GM12878 (cell line): ENCODE measurements around the gene CRYZL1. TPM values are rescaled to one million over a fixed set of nuclear protein-coding genes. Genes with fewer than 3 reads are reported as not detected.

Source experiments
- ATAC-seq: fragments of 200-7000 bp; cut with Tn5 transposase; 3 replicates; pipeline ENCODE4 v1.9.1; 2020; ENCODE audit warnings: mild to moderate bottlenecking, moderate library complexity
- BruUV-seq: library from RNA; stranded (reverse); fragments of 400-500 nt; replicated peaks from 2 replicates; lab custom pipeline; 2021; lab: Mats Ljungman, UMichigan
- CTCF ChIA-PET: fragments of 300-600 bp; sonication (Branson Sonifier 250); formaldehyde crosslinking; extraction: SDS; loops from one replicate; lab custom pipeline; 2021; ENCODE audit warnings: inconsistent platforms; lab: Yijun Ruan, JAX
- POLR2A ChIA-PET: fragments of 350-600 bp; formaldehyde crosslinking; extraction: SDS; loops from one replicate; lab custom pipeline; 2021; ENCODE audit warnings: inconsistent platforms; lab: Charles Lee
- RAD21 ChIA-PET: fragments of 300-600 bp; sonication (Branson Sonifier 250); formaldehyde crosslinking; loops from one replicate; lab custom pipeline; 2023; ENCODE audit warnings: antibody characterized with exemption; ENCODE audit not compliant: unreplicated experiment; lab: Charles Lee
- SMC1A ChIA-PET: fragments of 300-600 bp; sonication (Branson Sonifier 250); formaldehyde crosslinking; loops from one replicate; lab custom pipeline; 2023; ENCODE audit not compliant: unreplicated experiment, uncharacterized antibody; lab: Charles Lee
- DNase-seq: peaks from one replicate; pipeline ENCODE4 v3.0.0-alpha.2; 2011; ENCODE audit warnings: low read depth, low spot score
- FAIRE-seq: peaks from 3 replicates; lab custom pipeline; 2011; peaks lifted over from hg19 to GRCh38; lab: Jason Lieb, UNC
- H2AFZ ChIP-seq: 2 replicates; pipeline ENCODE4 v1.6.0; 2011; ENCODE audit warnings: low read depth, low read length, control low read depth; ENCODE audit not compliant: control insufficient read depth
- H3K27ac ChIP-seq: 2 replicates; pipeline ENCODE4 v1.5.1; 2011; ENCODE audit warnings: control low read depth; ENCODE audit not compliant: control insufficient read depth, insufficient read depth
- H3K27me3 ChIP-seq, 2 experiments: replicated peaks in 1 of 2; 2 replicates each; pipeline versions ENCODE4 v1.6.0 to v1.6.1; 2011; ENCODE audit warnings: low read length in 1 of 2; ENCODE audit not compliant: control insufficient read depth in 2 of 2, insufficient read depth in 2 of 2
- H3K36me3 ChIP-seq, 2 experiments: 2 replicates each; pipeline ENCODE4 v1.5.1; 2011; ENCODE audit warnings: low read length in 1 of 2; ENCODE audit not compliant: control insufficient read depth in 2 of 2, insufficient read depth in 2 of 2
- H3K4me1 ChIP-seq: 2 replicates; pipeline ENCODE4 v1.6.1; 2011; ENCODE audit warnings: mild to moderate bottlenecking, low read length, moderate library complexity, mixed read lengths; ENCODE audit not compliant: control insufficient read depth, insufficient read depth
- H3K4me2 ChIP-seq: 2 replicates; pipeline ENCODE4 v1.6.0; 2011; ENCODE audit warnings: control low read depth; ENCODE audit not compliant: control insufficient read depth, insufficient read depth
- H3K4me3 ChIP-seq: fragments of 200-600 bp; sonication (generic); 2 replicates; pipeline ENCODE4 v1.5.1; 2016
- H3K79me2 ChIP-seq: 2 replicates; pipeline ENCODE4 v1.6.0; 2011; ENCODE audit warnings: low read length; ENCODE audit not compliant: control insufficient read depth, insufficient read depth
- H3K9ac ChIP-seq: 2 replicates; pipeline ENCODE4 v1.8.0; 2011; ENCODE audit warnings: low read length, control low read depth, mixed read lengths; ENCODE audit not compliant: control insufficient read depth, insufficient read depth
- H3K9me3 ChIP-seq: replicated peaks from 3 replicates; pipeline ENCODE4 v1.5.1; 2011; ENCODE audit warnings: mild to moderate bottlenecking, low read length; ENCODE audit not compliant: control insufficient read depth, insufficient read depth
- H4K20me1 ChIP-seq: 2 replicates; pipeline ENCODE4 v1.6.0; 2011; ENCODE audit not compliant: control insufficient read depth, insufficient read depth
- ATF2 ChIP-seq: IDR thresholded peaks from 2 replicates; pipeline ENCODE4 v1.6.1; 2012; ENCODE audit warnings: low read length, inconsistent platforms
- BACH1 ChIP-seq: fragments of 450-650 bp; IDR thresholded peaks from 2 replicates; pipeline ENCODE4 v1.6.1; 2017; ENCODE audit warnings: mild to moderate bottlenecking, borderline replicate concordance
- CTCF ChIP-seq, 3 experiments: IDR thresholded peaks in 2 of 3; conservative IDR thresholded peaks in 1 of 3; 2 replicates each; pipeline ENCODE4 v1.5.1; 2011; ENCODE audit warnings: low read depth in 3 of 3, low read length in 3 of 3, mild to moderate bottlenecking in 3 of 3, control low read depth in 2 of 3, moderate library complexity in 2 of 3, inconsistent platforms in 1 of 3, mixed read lengths in 1 of 3; ENCODE audit not compliant: control insufficient read depth in 2 of 3, insufficient read depth in 1 of 3; ENCODE audit errors: extremely low read depth in 1 of 3
- E2F8 ChIP-seq: fragments of 450-650 bp; IDR thresholded peaks from 2 replicates; pipeline ENCODE4 v1.6.1; 2018; ENCODE audit warnings: mild to moderate bottlenecking, low read depth, moderate library complexity; ENCODE audit not compliant: partially characterized antibody
- FOS ChIP-seq: IDR thresholded peaks from 3 replicates; pipeline ENCODE4 v1.6.1; 2011; ENCODE audit warnings: borderline replicate concordance; ENCODE audit not compliant: insufficient read length; ENCODE audit errors: extremely low read depth
- GATAD2B ChIP-seq: fragments of 450-650 bp; conservative IDR thresholded peaks from 2 replicates; pipeline ENCODE4 v1.6.1; 2017; ENCODE audit warnings: low read depth, mild to moderate bottlenecking, moderate library complexity
- MLLT1 ChIP-seq: fragments of 450-650 bp; IDR thresholded peaks from 2 replicates; pipeline ENCODE4 v1.6.1; 2016; ENCODE audit warnings: mild to moderate bottlenecking
- NR2C1 ChIP-seq: fragments of 450-650 bp; IDR thresholded peaks from 2 replicates; pipeline ENCODE4 v1.6.1; 2017; ENCODE audit warnings: antibody characterized with exemption, mild to moderate bottlenecking, moderate library complexity
- PAX8 ChIP-seq: fragments of 450-650 bp; IDR thresholded peaks from 2 replicates; pipeline ENCODE4 v1.6.1; 2017; ENCODE audit warnings: mild to moderate bottlenecking, moderate library complexity
- POLR2AphosphoS5 ChIP-seq: IDR thresholded peaks from 2 replicates; pipeline ENCODE4 v1.6.1; 2011; ENCODE audit warnings: mild to moderate bottlenecking, low read length, inconsistent platforms
- REST ChIP-seq: IDR thresholded peaks from 2 replicates; pipeline ENCODE4 v1.6.1; 2012; ENCODE audit warnings: mild to moderate bottlenecking, low read depth, low read length
- SIN3A ChIP-seq: IDR thresholded peaks from 2 replicates; pipeline ENCODE4 v1.6.1; 2012; ENCODE audit warnings: low read depth, low read length, improper control_type of control experiment
- YBX1 ChIP-seq: fragments of 450-650 bp; IDR thresholded peaks from 2 replicates; pipeline ENCODE4 v1.6.1; 2016; ENCODE audit warnings: antibody characterized with exemption
- WGBS: methylation state at CpG from one replicate; pipeline ENCODE4 v1.1.6; 2016; ENCODE audit warnings: low lambda C conversion rate; ENCODE audit not compliant: insufficient replicate concordance, insufficient coverage; ENCODE audit errors: missing lambda C conversion rate; 5-methylcytosine and 5-hydroxymethylcytosine counted together
- in situ Hi-C: fragments of 300-500 bp; cut with MboI; formaldehyde crosslinking; loops from 9 replicates; pipeline ENCODE4 v1.14.3; 2018; ENCODE audit warnings: mixed read lengths
- intact Hi-C: fragments of 100-400 bp; cut with micrococcal nuclease; formaldehyde crosslinking; loops from one replicate; pipeline ENCODE4 v1.14.2; 2022; ENCODE audit not compliant: unreplicated experiment
- polyA plus RNA-seq, 11 experiments: library from polyadenylated mRNA; depleted of rRNA in 4 of 11; unstranded in 6 of 11; stranded (reverse) in 5 of 11; fragments of >200 nt; fragmentation: Nextera tagmentation in 4 of 11; fragmentation: Illumina TruSeq in 1 of 11; extraction: Ambion mirVana in 4 of 11; extraction: Trizol in 1 of 11; gene quantifications; 1 replicate in 1 of 11; 2 replicates in 10 of 11; pipeline versions ENCODE4 v1.2.1 to v1.2.3, GENCODE V29; 2011 to 2016; ENCODE audit warnings: inconsistent platforms in 2 of 11, missing spikeins in 2 of 11, low read depth in 1 of 11
- total RNA-seq, 4 experiments: library from RNA; depleted of rRNA in 3 of 4; stranded (reverse); fragments of >200 nt in 3 of 4; fragmentation: Illumina TruSeq in 1 of 4; extraction: Trizol in 1 of 4; gene quantifications; 2 replicates each; pipeline versions ENCODE4 v1.2.1 to v1.2.3, GENCODE V29; 2013 to 2021

CRYZL1 gene
- total and polyA plus RNA-seq, 10 of the 15 experiments (the other 5 are each of a cell fraction or from before 2014, with no cell fraction given) = 14.3 to 72.4 (median 30.7) TPM

- Histone ChIP-seq H2AFZ (no peak overlapping the region), H4K20me1 (peaks cover 2% of the 10 kb centered on the region), H3K27ac (no peak overlapping the region), H3K36me3 (peaks cover 40 to 63% of the 10 kb centered on the region in 2 experiments), H3K9ac (no peak overlapping the region), H3K4me1 (no peaks in the 10 kb centered on the region), H3K9me3 (peaks cover 21% of the 10 kb centered on the region; the same call in 2 of the 3 replicates), H3K27me3 (no peaks in the 10 kb centered on the region), H3K4me3 (no peak overlapping the region), H3K79me2 (peaks cover 88% of the 10 kb centered on the region), H3K4me2 (no peak overlapping the region)
- POLR2A ChIA-PET = no interaction called here
- WGBS = 100% methylated on average over 2 of the region's 2 CpGs
- intact Hi-C loops = no loop called here
- RAD21 ChIA-PET = no interaction called here
- in situ Hi-C loops = no loop called here
- DNase-seq (no peak), FAIRE-seq (no peak), ATAC-seq (no peak)
- SMC1A ChIA-PET = interaction anchor here (0.6 to 1.2 kb wide), 3 partner anchors 9 to 22 kb away, joined by 3 to 6 read pairs (median 4); partner anchors contain the start of gene SON
- CTCF ChIA-PET = interaction anchor here (0.6 to 1.4 kb wide), 2 partner anchors 19 to 54 kb away, joined by 3 to 4 read pairs; no protein-coding TSS in a partner anchor
- BruUV-seq = no TSS peak
- TF ChIP-seq REST (no peak), YBX1 (no peak), ATF2 (0 out of 2 replicates have a peak, but pooled peaks have one; percentile 0), SIN3A (no peak), E2F8 (no peak), CTCF (IDR thresholded peaks at IDR 0.05 in 2 of 3, conservative IDR thresholded peaks at IDR 0.05 in 1 of 3; ENCODE audit: control insufficient read depth in 2 of 3, extremely low read depth in 1 of 3, insufficient read depth in 1 of 3, low read depth in 3 of 3, low read length in 3 of 3) (no peak), MLLT1 (no peak), POLR2AphosphoS5 (peak; percentile 63), BACH1 (no peak), GATAD2B (no peak), PAX8 (no peak), FOS (no peak), NR2C1 (no peak)
Observed at GRCh38 chr21:33551664-33552063, 89.9 kb downstream of the CRYZL1 start.
